ENCODE data around the gene DIP2C.

DNA sequence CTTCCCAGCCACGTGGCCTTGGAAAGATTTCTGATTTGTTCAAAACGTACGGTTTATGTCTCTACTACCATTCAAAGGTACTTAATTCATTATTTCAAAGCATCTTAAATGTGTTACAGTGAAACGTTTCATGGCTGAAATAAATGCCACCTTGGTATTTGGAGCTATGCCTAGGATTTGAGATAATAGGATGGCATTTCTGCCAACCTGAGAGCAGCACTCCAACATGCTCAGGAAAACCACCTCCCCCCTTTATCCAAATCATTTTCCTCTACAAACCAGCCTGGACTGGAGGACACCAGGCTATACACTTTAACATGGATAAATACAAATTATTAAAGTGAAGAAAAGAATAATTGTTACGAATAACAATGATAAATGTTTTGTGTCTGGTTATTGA, 293.4 kb downstream of the DIP2C start:
- TF ChIP-seq, protein P1, sequence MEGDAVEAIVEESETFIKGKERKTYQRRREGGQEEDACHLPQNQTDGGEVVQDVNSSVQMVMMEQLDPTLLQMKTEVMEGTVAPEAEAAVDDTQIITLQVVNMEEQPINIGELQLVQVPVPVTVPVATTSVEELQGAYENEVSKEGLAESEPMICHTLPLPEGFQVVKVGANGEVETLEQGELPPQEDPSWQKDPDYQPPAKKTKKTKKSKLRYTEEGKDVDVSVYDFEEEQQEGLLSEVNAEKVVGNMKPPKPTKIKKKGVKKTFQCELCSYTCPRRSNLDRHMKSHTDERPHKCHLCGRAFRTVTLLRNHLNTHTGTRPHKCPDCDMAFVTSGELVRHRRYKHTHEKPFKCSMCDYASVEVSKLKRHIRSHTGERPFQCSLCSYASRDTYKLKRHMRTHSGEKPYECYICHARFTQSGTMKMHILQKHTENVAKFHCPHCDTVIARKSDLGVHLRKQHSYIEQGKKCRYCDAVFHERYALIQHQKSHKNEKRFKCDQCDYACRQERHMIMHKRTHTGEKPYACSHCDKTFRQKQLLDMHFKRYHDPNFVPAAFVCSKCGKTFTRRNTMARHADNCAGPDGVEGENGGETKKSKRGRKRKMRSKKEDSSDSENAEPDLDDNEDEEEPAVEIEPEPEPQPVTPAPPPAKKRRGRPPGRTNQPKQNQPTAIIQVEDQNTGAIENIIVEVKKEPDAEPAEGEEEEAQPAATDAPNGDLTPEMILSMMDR (IDR thresholded peaks at IDR 0.05), result no peak
- no peak for TF ChIP-seq EP300 (IDR thresholded peaks at IDR 0.05)
- no peak for TF ChIP-seq POLR2A (IDR thresholded peaks at IDR 0.05)
- TF ChIP-seq POLR2AphosphoS5 (IDR thresholded peaks at IDR 0.05), result no peak

All from stomach (tissue), 4 donors.